Ammon's horn (tissue), 1 donor: ENCODE measurements around the gene LYSMD4.
"Not testable (repeated sequence)": the region's sequence is repeated elsewhere in the genome, so short reads cannot be mapped to it uniquely, and the experiment has no call there.

Source experiments
- DNase-seq: peaks from one replicate; pipeline ENCODE4 v3.0.0-alpha.2; 2016; ENCODE audit warnings: low spot score

Gene LYSMD4

DNA sequence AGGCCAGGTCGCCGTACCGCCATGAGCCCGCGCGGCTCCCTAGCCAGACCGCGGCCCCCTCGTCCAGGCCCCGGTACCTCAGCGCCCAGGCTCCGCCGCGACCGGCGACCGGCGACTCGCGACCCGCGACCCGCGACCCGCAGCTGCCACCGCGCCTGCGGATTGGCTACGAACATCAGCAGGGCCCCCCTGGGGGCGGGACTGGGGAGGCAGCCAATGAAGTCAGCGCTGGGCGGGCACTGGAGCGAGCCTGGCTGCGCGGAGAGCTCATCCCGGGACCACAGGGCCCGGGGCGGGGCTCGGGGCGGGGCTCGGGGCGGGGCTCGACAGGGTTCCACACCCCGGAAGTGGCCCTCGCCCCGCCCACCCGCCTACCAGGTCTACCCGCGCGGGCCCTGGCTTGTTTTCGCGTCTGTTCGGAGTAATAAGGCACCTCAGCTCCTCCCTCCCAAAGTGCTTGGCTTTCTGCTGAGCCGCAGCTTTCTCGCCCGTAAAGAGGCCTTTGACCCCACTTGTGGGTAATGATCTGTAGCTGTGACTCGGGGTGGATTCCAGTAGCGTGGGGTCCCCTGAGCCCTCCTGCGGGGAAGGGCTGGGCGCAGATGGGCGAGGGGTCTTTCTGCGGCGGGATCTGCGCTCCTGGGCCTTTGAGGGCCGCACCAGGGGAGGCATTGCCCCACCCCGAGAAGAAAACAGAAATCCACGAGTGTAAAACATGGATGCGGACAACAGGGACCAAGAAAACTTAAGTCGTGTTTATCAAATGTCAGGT is at the start of gene LYSMD4:
TSS of gene LYSMD4 (minus strand) at position 170 of the 772 bp plus-strand sequence. CDS start 1,438 bp downstream, outside the sequence.
- peak; percentile 97 for DNase-seq

- not testable (repeated sequence) for DNase-seq
Observed at GRCh38 chr15:99782029-99782428, 48.8 kb upstream of the LYSMD4 start.

- DNase-seq: no peak
Observed at GRCh38 chr15:99777144-99777543, 43.9 kb upstream of the LYSMD4 start.

GRCh38 chr15:99764522-99764921 is 31.3 kb upstream of the LYSMD4 start:
- no peak for DNase-seq

DNA sequence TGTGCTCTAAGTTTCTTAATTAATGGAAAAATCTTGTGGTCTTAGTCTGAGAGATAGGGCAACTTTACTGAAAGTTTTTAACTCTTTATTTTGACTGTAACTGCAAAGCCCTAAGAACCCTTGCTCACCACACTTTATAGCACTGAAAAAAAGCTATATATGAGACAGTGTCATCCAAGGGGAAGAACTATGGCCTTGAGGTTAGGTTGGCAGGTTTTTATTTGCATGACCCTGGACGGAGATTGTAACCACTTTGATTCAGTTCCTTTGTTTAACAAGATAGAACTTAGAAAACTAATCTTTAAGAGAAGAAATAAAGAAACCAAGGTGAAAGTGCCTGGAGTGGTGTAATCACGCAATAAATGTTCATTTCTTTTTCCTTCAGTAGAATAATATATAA is 30.6 kb upstream of the LYSMD4 start:
- DNase-seq: no peak

- DNase-seq: no peak
Observed at GRCh38 chr15:99762288-99762687, 29.1 kb upstream of the LYSMD4 start.

DNA sequence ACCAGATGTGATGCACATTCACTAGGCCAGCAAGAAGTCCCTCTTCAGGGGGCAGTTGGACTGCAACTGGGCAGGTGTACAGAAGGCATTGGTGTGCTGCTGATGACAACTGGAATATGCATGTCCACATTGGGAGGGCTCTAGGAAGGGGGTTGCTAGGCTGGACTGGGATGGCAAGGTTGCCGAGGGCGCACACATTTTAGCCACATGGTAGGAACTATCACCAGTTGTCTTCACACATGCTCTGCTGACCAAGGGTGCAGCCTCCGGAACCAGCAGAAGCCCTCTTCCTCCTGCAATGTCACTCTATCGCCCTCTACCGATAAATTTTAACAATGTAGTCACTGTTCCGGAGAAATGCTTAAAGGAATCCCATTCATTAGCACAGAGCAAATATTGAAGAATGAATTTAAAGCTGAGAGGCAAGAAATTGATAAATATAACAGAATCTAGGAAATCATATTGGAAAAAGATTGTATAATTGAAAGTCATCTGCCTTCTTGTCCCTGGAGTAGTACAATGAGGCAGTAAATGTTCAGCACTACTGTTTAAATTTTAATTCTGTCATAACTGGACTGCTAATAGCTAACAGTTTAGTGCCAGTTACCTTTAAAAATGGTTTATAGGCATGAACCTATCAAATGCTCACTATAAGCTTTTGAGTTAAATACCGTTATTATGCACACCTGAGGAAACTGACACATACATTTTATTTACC is 22.6 kb upstream of the LYSMD4 start:
- peak; percentile 87 for DNase-seq

DNA sequence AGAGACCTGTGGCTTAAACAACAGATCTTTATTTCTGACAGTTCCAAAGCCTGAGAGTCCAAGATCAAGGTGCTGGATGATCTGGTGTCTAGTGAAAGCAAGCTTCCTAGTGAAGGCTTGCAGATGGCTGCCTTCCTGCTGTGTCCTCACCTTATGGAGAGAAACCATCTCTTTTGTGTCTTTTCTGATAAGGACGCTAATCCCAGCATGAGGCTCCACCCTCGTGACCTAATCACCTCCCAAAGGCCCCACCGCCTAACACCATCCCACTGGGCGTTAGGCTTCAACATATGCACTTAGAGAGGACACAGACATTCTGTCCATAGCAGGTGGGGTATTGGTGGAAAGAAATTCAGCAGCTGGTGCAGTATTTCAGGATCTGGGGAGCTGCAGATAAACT is 19.8 kb upstream of the LYSMD4 start:
- DNase-seq: no peak

DNA sequence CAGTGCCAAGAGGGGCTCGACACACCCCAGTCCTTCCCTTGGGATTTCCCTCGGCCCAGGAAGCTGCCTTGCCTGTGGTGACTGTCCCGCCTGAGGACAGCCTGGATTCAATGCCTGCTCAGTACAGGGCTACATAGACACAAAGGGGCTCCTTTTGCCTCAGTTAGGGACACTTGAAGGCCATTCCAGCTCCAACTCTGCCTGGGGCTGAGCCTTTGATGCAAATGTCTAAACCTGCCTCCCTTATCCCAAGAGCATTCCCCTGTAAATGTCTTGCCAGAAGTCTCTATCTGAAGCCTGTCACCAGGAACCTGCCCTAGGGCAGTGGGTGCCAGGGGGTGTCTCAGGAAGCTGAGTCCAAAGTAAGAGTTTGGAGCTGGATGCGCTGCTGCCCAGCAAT is 19.3 kb upstream of the LYSMD4 start:
- no peak for DNase-seq

- DNase-seq: not testable (repeated sequence)
Observed at GRCh38 chr15:99750326-99750725, 17.1 kb upstream of the LYSMD4 start.

DNA sequence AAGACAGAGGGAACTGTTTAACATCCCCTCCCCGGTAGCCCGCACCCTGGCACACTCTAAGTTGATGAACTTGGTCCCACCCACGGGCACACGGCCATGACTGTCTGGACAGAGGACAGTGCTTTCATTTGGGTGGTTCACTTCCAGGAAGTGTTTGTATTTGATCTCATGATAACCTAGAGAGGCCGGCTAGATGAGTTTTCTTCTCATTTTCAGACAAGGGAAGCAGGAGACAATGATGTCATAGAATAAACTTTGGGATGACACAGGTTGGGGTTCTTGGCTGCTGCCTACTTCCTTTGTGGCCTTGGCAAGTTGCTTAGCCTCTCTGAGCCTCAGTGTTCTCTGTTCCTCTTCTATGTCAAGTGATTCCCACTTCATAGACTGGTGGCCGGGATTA is 16.1 kb upstream of the LYSMD4 start:
- DNase-seq: no peak

DNA sequence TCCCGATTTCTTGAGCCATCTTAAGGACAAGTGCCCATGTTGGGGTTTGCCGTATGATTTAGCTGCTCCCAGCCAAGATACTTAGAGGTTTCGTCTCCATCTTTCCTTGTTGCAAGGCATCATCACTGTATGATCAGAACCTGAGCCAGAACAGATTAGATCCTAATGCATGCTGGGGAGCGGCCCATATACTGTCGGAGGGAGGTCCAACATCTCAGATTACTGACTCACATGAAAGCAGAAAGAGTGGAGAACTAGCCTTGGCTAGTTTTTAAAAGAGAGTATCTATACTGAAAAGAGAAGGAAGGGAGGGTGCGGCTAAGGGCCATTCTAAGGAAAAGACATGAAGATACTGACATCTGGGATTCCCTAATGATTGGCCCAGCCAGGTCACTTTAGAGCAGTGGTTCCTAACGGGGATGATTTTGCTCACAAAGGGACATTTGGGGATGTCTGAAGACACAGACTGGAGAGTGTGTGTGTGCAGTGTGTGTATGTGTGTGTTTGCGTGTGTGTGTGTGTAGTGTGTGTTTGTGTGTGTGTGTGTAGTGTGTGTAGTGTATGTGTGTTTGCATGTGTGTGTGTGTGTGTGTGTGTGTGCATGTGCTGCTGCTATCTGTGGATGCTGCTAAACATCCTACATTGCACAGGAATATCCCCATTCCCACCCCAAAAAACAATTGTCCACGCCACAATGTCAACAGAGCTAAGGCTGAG is 12.3 kb upstream of the LYSMD4 start:
- DNase-seq: no peak

- no peak for DNase-seq
Observed at GRCh38 chr15:99744142-99744541, 10.9 kb upstream of the LYSMD4 start.

DNA sequence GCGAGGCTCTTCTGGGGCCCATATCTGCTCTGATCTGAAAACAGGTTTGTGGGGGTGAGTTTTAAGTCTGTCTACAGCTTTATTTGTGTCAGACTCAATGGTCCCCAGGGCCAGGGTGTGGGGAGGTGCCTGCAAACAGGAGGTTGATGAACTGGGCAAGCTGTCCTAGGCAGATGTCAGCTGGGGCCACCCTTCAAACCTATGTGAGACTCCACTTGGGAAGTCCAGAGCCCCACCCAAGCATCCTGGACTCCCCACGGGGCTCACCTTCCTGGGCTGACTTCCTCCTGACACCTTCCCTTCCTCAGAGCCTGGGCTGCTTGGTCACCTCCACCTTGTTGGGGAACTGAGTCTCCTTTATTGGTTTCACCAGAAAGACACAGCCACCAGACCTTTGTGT is 8.6 kb upstream of the LYSMD4 start:
- DNase-seq: no peak

DNA sequence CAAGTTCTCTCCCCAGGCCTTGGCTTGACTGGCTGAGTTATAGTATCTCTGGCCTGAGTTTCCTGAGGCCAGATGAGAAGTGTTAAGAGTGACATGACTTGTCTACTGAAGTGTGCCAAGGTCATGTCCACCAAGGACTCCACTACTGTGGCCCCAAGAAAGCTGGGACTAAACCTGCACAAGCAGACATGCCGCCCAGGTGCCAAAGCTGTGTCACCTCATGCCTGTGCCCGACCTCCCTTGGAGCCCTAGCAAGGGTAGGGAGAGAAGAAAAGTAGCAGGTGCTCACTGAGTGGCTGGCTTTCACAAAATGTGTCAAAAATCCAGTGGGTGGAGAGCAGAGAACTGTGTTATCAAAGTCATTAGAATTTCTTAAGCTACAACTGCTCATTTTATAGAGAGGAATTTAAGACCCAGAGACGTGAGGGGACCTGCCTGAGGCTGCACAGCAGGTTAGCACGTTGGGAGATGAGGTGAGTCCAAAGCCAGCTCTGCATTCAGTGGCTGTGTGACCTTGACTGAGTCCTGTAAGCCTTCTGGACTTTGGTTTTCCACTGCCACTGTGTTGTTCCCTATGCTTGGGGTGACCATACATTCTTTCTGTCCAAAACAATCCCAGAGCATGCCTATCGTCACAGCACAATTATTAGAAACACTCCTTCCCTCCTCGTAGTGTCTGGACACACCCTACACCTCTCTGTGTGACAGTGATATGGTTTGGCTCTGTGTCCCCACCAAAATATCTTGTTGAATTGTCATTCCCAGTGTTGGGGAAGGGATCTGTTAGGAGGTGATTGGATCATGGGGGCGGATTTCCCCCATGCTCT is 5.0 kb upstream of the LYSMD4 start:
- no peak for DNase-seq

DNA sequence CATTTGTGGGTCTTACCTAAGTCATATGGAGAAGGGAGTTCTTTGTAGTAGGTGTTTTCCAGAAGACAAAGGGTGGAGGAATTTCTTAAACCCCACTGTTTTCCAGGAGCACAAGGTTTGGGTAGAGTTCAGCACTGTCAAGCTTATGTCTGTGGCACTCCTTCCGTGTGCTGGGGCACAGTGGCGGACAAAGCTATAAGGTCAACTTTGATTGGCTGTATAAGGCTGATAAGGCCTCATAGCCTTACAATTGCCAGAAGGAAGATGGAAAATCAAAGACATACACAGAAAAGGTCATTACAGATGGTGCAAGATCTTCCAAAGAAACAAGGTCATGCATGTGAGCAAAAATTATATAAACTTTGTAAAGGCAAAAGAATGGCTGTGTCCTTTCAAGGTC is 3.5 kb upstream of the LYSMD4 start:
- DNase-seq: no peak

GRCh38 chr15:99735868-99736267 is 2.6 kb upstream of the LYSMD4 start:
- DNase-seq: no peak

DNA sequence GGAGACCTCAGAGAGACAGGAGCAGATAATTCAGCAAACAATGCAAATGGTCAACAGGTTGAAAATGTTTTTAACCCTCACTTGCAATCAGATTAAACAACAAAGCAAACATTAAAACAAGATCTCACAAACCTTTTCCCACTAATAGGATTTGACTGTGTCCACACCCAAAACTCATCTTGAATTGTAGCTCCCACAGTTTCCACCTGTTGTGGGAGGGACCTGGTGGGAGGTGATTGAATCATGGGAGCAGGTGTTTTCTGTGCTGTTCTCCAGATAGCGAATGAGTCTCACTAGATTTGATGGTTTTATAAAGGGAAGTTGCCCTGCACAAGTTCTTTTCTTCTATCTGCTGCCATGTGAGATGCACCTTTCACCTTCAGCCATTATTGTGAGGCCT is 1.3 kb upstream of the LYSMD4 start:
- no peak for DNase-seq

DNA sequence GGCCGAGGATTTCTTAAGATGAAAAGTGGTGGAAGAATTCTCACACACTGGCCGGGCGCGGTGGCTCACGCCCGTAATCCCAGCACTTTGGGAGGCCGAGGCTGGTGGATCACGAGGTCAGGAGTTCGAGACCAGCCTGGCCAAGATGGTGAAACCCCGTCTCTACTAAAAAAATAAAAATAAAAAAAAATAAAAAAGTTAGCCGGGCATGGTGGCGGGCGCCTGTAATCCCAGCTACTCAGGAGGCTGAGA is 729 bp upstream of the LYSMD4 start:
- not testable (repeated sequence) for DNase-seq

GRCh38 chr15:99732751-99733267 is 428 bp downstream of the LYSMD4 start:
- no peak for DNase-seq

GRCh38 chr15:99732124-99732750 is 1.0 kb downstream of the LYSMD4 start:
- DNase-seq: no peak
